GM06990 (cell line): ENCODE data around the gene SLC30A10.
"Not testable (repeated sequence)": the region's sequence is repeated elsewhere in the genome, so short reads cannot be mapped to it uniquely, and the experiment has no call there.

ENCODE experiments used
- DNase-seq: peaks from one replicate; pipeline ENCODE4 v3.0.0-alpha.2; 2011; ENCODE audit not compliant: insufficient read length; ENCODE audit errors: extremely low read depth
- H3K27me3 ChIP-seq: replicated peaks from 2 replicates; pipeline ENCODE4 v1.6.0; 2011; ENCODE audit warnings: low read length; ENCODE audit not compliant: control insufficient read depth, insufficient read depth
- H3K36me3 ChIP-seq: 2 replicates; pipeline ENCODE4 v1.5.1; 2011; ENCODE audit warnings: low read length; ENCODE audit not compliant: control insufficient read depth, insufficient read depth
- H3K4me3 ChIP-seq: replicated peaks from 2 replicates; pipeline ENCODE4 v1.5.1; 2011; ENCODE audit warnings: low read depth, mild to moderate bottlenecking, control low read depth, low read length
- TF ChIP-seq, protein P1 (sequence below): IDR thresholded peaks from 2 replicates; pipeline ENCODE4 v1.5.1; 2011; ENCODE audit warnings: low read length, control low read depth, mild to moderate bottlenecking, inconsistent platforms; ENCODE audit not compliant: insufficient read depth, poor library complexity, severe bottlenecking

SLC30A10 gene

DNA sequence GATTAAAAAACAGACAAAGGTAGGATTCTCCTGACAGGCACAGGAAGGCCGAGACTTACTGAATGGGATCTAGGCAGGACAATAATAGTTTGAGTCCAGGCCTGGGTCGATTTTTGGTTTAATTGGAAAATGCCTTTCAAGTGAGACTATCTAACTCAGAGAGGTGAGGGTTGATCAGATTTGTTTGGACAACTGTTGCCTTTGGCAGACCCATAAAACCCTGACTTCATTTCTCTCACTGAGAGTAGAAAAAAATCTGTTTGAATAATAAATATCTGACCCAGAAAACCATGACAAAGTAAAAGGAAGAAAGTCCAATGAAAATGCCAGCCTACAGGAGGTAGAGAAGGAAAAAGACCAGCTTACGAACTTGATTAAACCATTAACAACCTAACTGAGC lies 12.3 kb upstream of the SLC30A10 start:
- Histone ChIP-seq H3K27me3 (no peaks in the 10 kb centered on the region; the same call in 1 of the 2 replicates), H3K36me3 (no peaks in the 10 kb centered on the region), H3K4me3 (no peak overlapping the region)
- DNase-seq, result no peak
- TF ChIP-seq, protein P1, sequence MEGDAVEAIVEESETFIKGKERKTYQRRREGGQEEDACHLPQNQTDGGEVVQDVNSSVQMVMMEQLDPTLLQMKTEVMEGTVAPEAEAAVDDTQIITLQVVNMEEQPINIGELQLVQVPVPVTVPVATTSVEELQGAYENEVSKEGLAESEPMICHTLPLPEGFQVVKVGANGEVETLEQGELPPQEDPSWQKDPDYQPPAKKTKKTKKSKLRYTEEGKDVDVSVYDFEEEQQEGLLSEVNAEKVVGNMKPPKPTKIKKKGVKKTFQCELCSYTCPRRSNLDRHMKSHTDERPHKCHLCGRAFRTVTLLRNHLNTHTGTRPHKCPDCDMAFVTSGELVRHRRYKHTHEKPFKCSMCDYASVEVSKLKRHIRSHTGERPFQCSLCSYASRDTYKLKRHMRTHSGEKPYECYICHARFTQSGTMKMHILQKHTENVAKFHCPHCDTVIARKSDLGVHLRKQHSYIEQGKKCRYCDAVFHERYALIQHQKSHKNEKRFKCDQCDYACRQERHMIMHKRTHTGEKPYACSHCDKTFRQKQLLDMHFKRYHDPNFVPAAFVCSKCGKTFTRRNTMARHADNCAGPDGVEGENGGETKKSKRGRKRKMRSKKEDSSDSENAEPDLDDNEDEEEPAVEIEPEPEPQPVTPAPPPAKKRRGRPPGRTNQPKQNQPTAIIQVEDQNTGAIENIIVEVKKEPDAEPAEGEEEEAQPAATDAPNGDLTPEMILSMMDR, result no peak

DNA sequence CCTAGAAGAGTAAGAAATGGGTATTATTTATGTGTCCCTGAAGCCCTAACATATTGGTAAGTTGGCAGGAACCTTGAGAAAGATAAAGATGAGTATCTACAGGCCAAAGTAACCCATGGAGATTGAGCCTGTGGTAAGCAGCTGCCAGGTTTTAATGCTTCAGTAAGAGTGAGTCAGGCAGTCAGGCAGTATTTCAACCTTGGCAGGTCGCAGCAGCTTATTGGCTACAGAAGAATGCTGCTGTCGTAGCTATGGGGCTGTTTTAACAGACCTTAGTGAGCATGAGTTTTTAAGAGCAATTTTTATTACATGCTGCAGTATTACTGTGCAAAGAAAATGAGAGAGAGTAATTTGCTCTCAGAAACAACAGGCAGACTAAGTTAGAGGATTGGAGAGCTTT lies 10.3 kb upstream of the SLC30A10 start:
- TF ChIP-seq, protein P1, result no peak
- no peaks in the 10 kb centered on the region; the same call in 1 of the 2 replicates for H3K27me3 ChIP-seq
- no peak overlapping the region for H3K4me3 ChIP-seq
- H3K36me3 ChIP-seq, result no peaks in the 10 kb centered on the region
- no peak for DNase-seq

DNA sequence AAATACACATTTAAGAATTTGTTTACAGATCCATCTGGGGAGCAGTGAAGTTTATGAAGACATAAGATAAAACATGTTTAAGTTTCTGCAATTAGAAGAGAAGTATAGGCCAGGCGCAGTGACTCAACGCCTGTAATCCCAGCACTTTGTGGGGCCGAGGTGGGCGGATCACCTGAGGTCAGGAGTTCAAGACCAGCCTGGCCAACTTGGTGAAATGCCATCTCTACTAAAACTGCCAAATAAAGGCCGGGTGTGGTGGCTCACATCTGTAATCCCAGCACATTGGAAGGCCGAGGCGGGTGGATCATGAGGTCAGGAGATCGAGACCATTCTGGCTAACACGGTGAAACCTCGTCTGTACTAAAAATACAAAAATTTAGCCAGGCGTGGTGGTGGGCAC lies 5.4 kb upstream of the SLC30A10 start:
- H3K36me3 ChIP-seq, DNase-seq, H3K27me3 ChIP-seq, H3K4me3 ChIP-seq: not testable (repeated sequence)

DNA sequence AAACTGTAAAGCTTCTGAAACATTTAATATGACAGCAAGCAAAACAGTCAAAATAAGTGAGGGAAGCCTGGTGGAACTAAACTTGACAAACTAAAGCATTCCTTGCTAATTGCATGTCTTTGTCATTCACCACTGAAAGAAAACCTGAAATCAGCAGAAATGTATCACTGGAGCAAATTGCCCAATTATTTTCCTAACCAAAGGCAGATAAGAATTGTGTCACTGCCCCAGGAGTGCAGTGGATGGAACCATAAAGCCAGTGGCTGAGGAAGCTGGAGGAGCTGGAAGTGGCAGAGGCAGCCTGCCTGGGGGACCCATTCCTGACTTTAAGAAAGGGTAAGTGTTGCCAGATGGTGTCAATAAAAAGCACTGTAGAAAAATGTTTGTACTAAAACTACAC lies 2.7 kb upstream of the SLC30A10 start:
- TF ChIP-seq, protein P1, result no peak
- no peak for DNase-seq
- no peak overlapping the region for H3K4me3 ChIP-seq
- H3K27me3 ChIP-seq, result peaks cover 4% of the 10 kb centered on the region
- no peaks in the 10 kb centered on the region for H3K36me3 ChIP-seq

DNA sequence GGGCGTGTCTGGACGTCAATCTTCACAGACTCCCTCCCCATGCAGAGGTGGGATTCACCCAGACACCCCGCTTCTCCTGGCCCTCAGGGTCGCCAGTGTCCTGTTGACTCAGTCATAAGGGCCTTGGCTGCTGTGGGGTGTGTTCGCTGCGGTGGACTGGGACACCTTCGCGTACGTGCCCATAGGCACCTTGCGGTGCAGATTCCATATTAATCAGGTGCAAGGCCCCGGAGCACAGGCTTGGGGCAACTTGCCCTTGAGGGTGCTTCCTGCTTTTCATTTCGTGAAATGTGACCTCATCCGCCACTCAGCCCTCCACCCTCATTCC lies 398 bp upstream of the SLC30A10 start:
- Histone ChIP-seq H3K4me3 (no peak overlapping the region), H3K27me3 (peaks cover 4% of the 10 kb centered on the region), H3K36me3 (no peaks in the 10 kb centered on the region)
- TF ChIP-seq, protein P1, result no peak
- DNase-seq, result no peak

DNA sequence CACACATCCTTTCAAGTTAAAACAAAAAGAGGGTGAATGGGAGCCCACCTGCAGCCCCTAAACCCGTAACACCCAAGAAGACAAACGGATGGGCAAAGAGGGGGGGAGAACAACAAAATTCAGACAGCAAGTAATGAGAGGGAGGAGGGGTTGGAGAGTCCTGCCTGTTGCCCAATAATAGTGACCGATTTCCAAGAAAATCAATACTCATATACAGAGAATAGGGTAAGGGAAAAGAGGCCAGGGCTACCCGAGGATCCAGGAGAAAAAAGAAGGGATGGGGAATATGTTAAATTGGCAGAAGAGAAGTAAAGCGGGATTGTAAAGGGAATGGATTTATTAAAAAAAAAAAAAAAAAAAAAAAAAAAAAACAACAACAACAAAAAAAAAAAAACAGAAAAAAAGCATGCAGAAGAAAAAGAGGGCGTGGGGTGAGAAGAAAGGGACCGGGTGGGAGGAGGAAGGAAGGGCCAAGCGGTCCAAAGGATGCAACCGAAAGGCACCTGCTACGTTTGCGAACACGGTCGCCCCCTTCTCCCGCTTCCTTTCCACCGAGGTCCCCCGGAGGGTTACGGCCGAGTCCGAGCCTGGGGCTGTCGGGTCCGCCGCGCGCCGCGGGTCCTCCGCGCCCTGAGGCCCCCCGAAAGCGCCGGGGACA lies 930 bp downstream of the SLC30A10 start:
- Histone ChIP-seq H3K4me3 (peak overlapping the region; percentile 45), H3K27me3 (peaks cover 4% of the 10 kb centered on the region), H3K36me3 (no peaks in the 10 kb centered on the region)
- no peak for DNase-seq
- TF ChIP-seq, protein P1, result no peak
